GM13977 (cell line): ENCODE results near the gene ADAM11.

ENCODE experiments used
- DNase-seq: peaks from one replicate; pipeline ENCODE4 v3.0.0; 2012; ENCODE audit warnings: low spot score
- in situ Hi-C: fragments of 300-500 bp; cut with MboI; formaldehyde crosslinking; loops from one replicate; pipeline ENCODE4 v1.12.0; 2022; ENCODE audit warnings: low sequenced_read_pairs, low pct_unique_long_range_greater_than_20kb, mixed read lengths, inconsistent platforms; ENCODE audit not compliant: unreplicated experiment
- TF ChIP-seq, protein P1 (sequence below): IDR thresholded peaks from 2 replicates; pipeline ENCODE4 v1.5.1; 2012; ENCODE audit warnings: mild to moderate bottlenecking, control low read depth; ENCODE audit not compliant: insufficient read depth; ENCODE audit errors: extremely low read depth, missing control alignments

Gene ADAM11

DNA sequence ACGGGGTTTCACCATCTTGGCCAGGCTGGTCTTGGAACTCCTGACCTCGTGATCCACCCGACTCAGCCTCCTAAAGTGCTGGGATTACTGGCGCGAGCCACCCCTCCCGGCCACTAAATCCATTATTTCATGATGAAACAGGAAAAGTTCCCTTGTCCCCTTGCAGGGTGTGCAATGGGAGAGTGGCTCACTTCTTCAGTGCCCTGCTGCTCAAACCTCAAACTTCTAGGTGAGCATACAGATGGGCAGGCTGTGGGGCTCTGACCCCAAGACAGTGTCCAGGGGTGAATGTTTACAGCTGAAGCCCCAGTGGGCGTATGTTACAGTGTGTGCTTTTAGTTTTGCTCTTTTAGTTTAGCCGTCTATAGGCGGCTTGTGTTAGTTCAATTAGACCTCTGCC is 36.6 kb downstream of the ADAM11 start:
- in situ Hi-C loops: no loop called here
- no peak for DNase-seq
- TF ChIP-seq, protein P1, sequence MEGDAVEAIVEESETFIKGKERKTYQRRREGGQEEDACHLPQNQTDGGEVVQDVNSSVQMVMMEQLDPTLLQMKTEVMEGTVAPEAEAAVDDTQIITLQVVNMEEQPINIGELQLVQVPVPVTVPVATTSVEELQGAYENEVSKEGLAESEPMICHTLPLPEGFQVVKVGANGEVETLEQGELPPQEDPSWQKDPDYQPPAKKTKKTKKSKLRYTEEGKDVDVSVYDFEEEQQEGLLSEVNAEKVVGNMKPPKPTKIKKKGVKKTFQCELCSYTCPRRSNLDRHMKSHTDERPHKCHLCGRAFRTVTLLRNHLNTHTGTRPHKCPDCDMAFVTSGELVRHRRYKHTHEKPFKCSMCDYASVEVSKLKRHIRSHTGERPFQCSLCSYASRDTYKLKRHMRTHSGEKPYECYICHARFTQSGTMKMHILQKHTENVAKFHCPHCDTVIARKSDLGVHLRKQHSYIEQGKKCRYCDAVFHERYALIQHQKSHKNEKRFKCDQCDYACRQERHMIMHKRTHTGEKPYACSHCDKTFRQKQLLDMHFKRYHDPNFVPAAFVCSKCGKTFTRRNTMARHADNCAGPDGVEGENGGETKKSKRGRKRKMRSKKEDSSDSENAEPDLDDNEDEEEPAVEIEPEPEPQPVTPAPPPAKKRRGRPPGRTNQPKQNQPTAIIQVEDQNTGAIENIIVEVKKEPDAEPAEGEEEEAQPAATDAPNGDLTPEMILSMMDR: no peak

DNA sequence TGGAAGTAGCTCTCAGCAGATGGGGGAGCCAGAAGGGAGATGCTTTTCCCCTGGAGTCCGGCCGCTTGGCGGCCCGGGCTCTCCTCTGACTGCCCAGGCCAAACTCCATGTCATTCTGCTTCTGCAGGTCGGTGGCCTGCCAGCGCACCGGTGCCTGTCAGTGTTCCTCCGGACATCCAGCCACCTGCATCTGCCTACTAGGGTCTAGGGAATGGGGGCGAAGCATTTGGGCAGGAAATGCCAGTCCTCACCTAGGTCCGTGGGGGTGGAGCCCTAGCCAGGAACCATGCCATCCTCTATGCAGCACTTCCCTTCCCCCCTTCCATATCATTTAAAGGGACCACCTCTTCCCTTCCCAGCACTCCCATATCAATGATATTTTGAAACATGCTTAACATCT is 37.1 kb downstream of the ADAM11 start:
- in situ Hi-C loops: no loop called here
- DNase-seq: no peak
- TF ChIP-seq, protein P1: no peak

DNA sequence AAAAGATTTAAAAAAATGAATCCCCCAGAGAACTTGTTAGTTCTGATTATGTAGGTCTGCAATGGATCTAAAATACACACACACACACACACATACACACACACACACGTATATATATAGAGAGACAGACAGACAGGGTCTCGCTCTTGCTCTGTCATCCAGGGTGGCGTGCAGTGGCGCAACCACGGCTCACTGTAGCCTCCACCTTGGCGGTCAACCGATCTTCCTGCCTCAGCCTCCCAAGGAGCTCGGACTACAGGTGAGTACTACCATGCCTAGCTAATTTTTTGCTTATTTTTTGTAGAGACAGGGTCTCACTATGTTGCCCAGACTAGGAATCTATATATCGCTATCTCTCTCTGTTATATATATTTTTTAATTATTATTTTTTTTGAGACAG is 37.9 kb downstream of the ADAM11 start:
- TF ChIP-seq, protein P1: no peak
- no peak for DNase-seq
- in situ Hi-C loops: no loop called here

DNA sequence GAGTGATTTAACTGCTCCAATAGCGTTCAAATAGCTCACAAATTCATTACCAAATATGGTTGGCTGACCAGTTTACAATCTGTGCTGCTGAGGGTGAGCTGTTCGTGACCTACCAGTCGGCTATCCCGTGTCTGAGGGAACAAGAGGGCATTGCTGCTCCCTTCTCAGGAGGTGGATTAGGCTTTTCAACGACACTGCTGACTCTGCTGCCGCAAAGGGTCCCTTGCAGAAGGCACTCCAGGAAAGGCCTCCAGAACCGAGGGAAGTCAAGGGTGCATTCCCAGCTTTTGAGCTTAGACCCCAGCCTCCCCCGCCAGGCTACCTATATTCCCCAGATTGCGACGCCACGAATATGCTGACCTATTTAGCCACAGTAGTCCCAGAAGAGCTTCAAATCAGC is 39.0 kb downstream of the ADAM11 start:
- TF ChIP-seq, protein P1: no peak
- no peak for DNase-seq
- in situ Hi-C loops: no loop called here

DNA sequence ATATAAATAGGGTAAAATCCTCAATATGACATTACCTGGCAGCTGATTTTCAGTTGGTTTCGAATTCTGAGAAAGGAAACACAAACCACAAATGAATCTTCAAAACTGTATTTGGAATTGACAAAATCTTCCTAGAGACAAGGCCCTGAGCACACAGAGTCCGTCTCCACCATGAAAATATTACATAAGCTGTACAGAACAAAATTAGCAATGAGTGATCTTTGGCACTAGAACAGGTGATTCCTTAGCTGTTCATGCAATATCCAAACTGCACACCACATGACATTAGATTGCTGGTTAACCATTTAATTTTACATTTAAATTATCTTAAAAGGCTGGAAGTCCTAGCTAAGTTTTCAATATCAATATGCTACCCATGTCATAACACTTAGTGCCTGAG is 39.6 kb downstream of the ADAM11 start:
- no peak for DNase-seq
- in situ Hi-C loops: no loop called here
- TF ChIP-seq, protein P1: no peak

DNA sequence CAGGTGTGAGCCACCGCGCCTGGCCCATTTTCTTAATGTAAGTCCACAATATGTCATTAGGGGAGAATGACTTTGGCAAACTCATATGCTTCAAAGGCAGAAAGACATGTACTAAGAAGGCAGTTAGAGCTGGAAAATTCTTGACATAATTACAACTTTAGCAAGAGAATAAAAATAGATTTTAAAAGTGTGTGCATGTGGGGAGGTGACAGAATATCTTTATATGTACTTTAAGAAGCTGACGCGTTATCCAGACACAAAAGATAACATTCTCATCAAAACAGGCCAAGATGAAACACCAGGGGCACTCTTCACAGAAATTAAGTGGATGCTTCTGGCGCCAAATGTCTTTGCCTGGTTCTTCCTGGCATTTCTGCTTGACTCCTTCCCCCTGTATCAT is 43.1 kb downstream of the ADAM11 start:
- in situ Hi-C loops: no loop called here
- no peak for DNase-seq
- TF ChIP-seq, protein P1: no peak

DNA sequence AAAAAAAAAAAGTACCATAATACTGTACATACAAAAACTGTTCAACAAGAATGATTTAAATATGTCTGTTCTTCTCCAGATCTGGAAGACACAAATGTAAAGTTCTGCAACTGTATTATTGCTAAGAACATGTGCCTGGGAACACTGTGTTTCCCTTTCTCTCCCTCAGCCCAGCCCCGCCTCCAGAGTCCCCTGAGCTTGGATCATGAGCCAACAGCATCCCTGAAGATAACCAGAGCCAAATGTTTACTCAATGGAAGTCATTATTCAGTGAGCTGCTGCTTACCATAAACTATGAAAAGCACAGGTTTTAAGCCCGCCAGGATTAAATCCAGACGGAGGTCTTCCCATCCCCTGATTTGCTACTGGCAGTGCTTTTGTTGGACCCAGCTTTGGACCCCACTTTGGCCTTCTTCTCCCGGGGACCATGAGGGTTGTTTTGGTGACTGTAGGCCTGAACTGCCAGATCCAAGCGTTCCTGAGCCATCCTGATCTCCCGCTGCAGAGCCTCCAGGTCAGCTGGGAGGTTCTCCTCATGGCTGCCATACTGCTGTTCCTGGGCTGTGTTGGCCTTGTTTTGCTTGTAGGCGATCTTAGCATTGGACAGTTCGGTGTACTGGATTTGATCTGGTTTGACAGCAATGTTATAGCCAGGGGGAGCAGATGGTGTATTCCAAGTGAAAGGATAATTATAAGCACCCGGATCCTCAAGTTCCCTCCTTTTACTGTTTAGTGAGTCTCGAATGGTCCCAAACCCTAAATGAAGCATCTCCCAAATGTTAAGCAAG is 45.7 kb downstream of the ADAM11 start:
- in situ Hi-C loops: no loop called here
- TF ChIP-seq, protein P1: no peak
- no peak for DNase-seq
